Erythroblast (primary cell): Measurements from ENCODE around the gene ALPG.
"Not testable (repeated sequence)": the region's sequence is repeated elsewhere in the genome, so short reads cannot be mapped to it uniquely, and the experiment has no call there.

Experiments
- GATA1 ChIP-seq: IDR thresholded peaks from 2 replicates; pipeline ENCODE4 v1.6.1; 2011; ENCODE audit warnings: low read depth, mild to moderate bottlenecking, control low read depth, low read length, moderate library complexity
- POLR2A ChIP-seq: IDR thresholded peaks from 2 replicates; pipeline ENCODE4 v1.6.1; 2011; ENCODE audit warnings: mild to moderate bottlenecking, low read length

DNA sequence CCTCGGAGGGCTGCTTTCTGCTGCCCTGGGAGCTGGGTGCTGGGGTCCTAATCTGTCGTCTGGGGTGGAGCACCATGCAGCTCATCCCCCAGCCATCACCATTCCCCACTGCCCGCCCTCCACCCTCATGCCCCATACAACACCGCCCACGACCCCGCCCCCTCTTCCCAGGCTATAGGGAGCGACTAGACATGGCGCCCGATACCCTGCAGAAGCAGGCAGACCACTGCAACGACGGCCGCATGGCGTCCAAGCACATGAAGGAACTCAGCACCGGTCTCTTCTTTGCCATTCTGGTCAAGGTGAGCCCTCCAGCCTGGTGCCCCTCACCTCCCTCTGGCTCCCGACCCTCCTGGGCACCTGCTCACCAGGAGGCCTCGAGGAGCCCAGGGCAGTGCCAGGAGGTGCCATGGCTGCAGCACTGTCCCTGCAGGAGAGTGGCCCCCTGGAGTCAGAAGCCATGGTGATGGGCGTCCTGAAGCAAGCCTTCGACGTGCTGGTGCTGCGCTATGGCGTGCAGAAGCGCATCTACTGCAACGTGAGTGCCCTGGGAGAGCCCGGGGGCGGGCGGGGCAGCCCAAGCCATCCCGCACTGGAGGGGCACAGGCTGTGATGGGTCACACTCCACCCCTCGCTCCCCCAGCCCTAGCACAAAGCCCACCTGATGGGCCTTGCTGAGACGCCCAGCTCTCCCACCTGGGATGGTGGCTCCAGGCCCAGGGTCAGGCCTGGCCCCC, 38.7 kb downstream of the ALPG start:
- TF ChIP-seq POLR2A, GATA1: not testable (repeated sequence)
